ENCODE data around the gene PEMT.
A peak's percentile ranks its signal among the peaks of the same experiment; 100 is the strongest.

Gene PEMT

DNA sequence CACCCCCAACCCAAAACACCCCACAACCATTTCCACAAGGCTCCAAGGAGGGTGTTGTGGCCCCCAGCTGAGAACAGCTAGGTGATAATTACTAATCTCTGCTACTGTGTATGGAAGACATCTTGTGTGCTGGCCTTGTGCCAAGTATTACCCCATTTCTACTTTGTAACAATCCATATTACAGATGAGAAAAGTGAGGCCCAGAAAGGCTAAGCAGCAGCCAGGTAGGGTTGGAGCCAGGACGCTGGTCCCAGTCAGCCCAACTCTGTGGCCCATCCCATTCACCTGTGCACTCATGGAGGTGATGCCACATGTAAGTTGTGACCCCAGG is 12.4 kb upstream of the PEMT start:
- DNase-seq = no peak

DNA sequence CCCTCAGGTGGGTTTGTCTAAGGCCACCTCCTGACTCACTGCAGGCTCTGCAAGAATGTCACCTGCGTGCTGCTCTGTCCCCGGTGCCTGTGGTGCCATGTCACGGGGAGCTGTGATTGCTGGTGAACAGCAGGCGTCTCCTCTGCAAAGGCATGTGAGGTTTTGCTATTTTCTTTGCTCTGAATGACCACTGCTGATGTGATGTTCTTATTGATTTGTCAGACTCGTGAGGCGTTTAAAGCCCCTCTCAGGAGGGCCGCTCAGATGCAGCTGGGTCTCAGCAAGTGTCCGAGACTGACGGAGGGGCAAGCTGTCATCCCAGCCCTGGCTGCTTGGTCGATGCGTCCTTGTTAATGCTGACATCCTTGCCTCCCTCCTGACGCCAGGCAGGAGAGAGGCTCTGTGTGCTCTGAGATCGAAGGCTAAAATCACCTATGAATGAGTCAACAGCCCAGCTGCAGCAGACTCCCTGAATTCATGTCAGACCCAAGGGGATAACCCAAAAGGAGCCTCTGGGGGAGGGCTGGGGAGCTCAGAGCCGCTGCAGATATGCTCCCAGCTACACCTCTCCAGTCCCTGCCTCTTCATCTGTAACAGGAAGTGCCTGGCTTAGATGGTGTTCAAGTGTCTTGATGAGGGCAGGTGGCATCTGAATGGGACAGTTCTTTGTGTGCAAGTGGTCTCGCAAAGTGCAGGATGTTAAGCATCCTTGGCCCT is 11.8 kb upstream of the PEMT start:
- no peak for DNase-seq

DNA sequence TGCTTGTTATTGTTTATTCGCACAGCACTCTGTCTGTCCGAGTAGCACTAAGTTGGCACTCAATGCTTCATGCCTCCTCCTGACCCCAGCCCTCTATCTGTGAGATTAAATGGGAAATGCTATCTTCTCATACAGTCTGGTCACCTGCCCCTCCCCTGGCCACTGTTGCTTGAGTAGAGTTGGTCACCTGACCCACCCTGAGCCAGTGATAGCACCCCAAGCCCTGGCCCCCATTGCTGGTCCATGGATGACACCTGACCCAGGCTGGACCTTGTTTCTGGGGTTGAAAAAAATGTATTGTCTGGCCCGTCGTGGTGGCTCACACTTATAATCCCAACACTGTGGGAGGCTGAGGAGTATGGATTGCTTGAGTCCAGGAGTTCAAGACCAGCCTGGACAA is 8.5 kb upstream of the PEMT start:
- no peak for DNase-seq

DNA sequence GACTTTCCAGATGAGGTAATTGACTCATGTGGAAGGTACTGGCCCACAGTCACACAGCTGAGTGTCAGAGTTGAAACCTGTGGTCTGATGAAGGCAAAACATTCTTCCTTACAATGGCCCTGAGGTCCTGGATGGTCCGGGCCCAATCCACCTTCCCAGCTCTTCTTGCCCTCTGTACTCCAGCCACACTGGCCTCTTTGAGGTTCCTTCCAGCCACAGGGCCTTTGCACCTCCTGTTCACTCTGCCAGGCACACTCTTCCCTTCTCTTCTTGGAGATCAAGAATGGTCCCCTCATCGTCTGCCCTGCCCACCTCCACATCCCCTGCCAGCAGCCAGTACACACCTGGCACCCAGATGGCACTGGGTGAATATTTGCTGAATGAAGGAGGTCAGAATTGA is 6.5 kb upstream of the PEMT start:
- DNase-seq = no peak

DNA sequence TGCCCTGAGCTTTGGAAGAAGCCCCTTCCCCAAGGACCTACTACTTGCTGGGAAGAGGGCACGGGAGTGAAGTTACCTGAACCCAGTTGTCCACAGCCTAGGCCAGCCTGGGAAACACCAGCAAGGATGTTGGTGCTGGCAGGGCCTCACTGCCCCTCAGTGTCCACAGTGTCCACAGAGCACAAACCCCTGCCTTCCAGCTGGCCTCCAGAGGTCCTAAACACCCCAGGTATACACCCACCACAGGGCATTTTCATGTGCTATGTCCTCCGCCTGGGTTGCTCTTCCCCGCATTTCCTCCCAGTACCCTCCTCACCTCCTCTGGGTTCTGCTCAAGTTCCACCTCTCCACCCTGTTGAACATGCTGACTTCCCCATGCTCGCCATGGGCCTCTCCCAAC is 4.2 kb upstream of the PEMT start:
- DNase-seq = no peak

DNA sequence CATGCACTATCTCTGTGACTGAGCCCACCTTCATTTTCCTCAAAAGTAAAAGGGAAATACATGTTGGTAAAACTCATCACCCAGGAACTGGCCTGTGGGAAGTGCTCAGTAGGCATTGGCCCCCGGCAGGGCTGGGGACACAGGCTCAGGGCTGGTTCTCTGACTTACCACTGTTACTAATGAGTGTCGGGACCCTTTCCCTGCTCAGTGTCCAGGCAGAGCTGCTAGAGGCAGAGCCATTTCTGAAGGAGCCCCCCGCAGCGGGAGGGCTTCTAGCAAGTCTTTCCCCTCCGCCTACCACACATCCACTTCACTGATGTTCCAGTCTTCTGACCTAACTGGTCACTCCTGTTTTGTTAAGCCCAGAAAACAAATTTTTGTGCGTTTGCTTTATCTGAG is 1.7 kb upstream of the PEMT start:
- DNase-seq = no peak

DNA sequence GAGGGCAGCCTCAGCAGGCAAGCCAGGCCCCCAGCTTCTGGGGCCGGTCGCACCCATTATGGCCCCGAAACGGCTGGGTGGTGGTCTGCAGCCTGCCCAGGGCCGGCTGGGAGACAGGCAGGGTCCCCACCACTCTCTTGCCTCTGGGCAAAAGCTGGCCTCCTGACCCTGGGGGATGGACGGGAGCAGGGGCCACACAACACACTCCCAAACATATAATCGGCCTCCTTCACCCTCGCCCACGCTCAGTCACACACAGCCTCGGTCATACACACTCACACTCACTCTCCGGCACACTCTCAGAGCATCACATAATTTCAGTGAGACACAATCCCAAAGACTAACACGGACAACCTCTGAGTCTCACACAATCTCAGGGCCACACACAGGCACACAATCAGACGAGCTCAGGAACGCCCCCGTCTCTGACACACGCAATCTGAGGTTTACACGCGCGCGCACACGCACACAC is 589 bp downstream of the PEMT start:
- no peak for DNase-seq

DNA sequence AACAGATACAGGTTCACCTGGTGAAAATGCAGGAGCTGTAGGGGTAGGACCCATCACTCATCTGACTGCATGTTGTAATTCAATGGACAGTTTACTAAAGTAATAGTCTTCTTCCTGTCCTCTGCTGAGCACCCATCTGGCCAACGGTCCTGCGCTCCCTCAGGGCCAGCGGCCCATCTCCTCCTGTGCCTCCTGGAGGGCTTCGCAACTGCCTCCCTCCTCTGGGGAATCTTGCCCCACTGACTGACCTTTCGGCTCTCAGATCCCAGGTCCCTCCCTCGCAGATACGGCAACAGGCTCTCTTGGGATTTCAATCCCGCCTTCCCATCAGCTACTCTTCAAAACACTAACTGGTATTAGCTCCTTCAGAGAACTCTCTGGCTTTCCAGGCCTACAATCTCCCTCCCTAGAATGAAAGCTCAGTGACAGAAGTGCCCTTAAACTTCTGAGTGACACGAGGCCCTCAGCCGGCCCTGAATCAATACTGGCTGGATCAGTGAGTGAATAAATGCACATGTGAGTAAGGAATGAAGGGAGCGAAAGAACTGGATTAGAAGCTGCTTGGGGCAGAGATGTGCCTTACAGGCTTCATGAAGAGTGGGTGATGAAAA is 1.3 kb downstream of the PEMT start:
- DNase-seq = no peak

DNA sequence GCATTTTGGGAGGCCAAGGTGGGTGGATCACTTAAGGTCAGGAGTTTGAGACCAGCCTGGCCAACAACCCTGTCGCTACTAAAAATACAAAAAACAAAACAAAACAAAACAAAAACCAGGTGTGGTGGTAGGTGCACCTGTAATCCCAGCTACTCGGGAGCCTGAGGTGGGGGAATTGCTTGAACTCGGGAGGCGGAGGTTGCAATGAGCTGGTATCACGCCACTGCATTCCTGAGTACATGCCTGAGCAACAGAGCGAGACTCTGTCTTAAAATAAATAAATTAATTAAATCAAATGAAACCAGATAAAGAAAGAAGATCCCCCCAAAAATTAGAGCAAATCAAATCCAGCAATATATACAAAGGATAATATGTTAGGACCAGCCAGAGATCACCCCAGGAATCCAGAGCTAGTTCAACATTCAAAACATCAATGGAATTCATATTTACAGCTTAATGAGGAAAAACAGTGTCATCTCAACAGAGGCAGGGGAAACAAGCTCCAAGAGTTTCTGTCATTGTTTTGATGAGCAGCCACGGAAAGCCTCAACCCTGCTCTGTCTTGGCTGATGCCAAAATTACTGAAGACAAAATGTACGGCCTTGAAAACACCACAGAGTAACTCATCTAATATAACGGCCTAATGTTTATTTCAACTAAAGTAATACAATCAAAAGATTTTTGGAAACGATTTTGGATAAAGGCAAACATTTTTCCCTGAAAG is 3.7 kb downstream of the PEMT start:
- DNase-seq = no peak

DNA sequence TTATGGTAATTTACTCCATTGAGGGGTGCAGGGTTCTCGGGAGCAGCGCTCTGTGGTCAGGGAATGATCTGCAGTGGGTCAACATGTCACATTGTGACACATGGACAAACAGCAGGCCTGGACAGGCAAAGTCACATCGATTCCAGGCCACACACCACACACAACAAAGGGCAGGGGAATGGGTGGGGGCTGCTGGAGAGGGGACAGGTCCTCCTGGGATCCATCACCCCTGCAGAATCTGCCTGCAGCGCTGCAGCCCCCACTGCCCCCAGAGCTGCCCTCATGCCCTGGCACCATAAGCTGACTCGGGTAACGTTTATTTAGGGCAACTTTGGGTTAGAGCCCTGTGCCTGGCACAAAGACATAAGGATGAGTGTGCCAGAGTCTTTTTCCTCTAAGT is 9.1 kb downstream of the PEMT start:
- no peak for DNase-seq

DNA sequence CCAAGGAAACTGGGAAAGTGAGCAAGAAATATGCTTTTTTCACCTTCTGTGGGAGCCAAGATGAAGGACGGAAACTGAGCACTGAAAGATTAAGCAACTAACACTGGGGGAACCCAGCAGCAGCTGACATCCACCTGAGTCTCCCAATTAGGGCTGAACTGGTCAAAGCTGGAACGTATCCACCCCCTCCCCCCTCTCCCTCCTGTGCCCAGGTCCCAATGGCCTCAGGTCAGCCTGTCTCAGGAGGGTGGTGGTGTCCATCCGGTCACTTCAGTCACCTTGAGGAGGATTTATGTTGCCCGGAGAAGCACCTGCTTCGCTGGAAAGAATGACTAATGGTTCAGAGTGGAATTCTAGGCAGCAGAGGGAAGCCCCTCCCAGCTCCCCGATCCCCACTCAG is 10.0 kb downstream of the PEMT start:
- no peak for DNase-seq

DNA sequence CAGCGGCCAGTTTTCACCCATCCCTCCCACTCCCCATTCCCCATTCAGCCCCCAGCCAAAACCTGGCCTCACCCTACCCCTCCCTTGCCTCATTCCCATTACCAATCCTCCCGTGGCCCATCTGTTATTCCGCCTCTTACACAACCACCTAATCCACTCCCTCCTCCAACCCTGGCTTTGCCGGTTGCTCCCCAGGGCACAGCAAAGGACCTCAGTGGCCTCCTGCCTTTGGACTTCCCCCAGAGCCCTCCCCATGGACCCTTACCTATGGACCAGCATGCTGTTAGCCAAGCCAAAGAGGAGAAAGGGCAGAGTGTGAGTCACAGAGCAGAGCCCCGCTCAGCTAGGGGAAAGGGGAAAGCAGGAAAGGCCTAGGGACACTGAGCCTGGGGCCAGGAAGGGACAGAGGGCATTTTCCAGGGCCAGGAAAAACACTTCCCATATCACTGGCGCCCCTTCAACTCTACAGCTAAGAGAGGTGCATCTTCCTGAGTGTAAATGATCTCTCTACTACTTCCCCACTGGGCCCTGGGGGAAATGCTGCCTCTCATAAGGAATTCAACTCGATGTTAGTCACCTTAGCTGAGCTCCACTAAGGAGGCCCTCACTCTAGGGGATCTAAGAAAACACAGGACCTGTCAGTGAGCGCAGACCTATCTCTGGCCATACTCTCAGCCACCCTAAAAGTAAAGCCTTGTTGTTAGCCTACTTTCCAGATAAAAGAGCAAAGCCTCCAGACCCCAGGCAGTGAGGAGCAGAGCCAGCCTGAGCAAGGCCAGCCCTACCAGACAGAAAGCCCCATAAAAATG is 10.6 kb downstream of the PEMT start:
- peak; percentile 51 for DNase-seq

DNA sequence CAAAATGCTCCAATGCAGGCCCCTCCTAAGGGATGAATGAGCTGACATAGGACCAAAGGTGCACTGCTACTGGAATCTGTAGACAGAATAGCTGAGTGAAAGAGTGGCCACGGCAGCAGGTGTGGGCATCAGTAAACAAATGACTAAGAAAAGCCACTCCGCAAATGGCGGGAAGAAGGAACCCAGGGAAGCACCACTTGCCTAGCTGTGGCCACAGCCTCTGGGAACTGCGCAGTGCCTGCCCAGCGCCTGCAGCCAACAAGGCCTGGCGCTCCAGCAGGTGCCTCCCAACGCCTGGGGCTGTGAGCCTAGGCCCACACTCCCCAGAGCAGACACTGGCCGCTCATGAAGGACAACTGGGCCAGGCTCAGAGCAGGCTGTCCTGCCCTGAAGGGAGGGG is 11.8 kb downstream of the PEMT start:
- DNase-seq = no peak

DNA sequence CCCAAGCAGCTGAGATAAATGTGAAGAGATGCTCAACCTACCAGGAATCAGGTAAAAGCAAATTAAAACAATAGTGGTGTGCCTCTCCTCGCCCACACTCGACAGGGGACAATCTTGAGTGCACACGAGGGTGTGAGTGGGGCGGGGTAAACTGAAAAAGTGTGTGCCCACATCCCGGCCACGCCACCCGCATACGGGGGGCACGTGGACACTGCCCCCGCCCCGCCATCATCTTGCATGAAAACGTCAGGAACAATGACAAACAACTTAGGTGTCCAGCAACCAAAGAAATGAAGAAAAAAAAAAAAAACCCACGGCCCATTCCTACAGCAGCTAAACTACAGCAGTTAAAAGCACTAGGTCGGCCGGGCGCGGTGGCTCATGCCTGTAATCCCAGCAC is 14.1 kb downstream of the PEMT start:
- no peak for DNase-seq

DNA sequence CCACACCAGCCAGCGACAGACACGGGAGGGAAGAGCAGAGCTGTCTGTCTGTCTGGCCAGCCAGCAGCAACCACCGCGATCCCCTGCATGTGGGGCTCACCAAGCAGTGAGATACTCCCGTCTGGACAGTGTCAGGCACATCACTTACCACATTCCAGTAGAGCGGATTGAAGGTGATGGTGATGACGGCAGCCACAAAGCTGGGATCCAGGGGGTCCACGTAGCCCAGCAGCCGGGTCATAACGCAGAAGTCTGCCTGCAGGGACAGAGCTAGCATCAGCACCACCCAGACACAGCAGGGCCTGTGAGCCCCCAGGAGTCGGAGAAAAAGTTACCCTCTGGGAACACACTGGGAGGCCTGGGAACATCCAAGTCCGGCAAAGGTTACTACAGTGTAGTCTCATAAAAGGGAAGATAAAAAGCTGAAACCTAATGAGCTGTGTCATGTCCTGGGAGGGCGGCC is 14.7 kb downstream of the PEMT start:
- no peak for DNase-seq

DNA sequence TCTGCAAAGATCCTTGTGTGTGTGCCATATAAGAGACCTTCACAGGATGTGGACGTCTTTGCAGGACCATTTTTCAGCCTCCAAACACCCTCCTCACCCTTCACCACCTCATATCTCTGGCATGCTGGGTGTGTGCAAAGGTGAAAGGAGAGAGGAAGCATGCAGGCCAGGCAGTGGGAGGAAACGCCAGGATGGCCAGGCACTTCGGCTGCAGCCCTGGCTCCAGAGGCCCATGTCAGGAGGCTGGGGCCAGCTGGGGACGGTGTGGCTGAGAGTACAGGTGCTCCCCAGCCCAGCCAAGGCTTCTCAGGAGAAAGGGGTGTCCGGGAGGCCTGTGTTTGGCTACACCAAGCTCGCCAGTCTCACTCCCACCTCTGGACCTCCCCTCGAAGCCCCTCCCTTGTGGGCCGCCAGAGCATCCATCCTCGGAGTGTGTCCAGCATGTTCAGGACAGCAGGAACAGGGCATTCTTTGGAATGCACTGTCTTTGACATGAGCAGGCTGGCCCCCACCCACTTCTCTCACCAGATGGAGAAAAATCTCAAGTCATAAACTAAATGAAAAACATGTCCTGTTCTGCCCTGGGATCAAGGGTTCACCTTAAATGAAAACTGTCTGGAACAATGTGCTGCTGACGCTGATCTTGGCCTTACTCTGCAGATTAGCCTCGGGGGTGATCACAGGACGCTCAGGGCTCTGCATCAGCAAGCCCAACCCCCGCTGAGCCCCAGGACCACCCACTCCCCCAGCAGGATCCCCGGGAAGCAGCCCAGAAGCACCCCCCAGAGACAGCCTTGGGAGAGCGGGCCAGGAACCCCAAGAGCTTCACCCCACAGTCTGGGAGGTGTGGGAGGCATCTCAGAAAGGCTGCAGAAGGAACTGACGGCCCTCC is 15.9 kb downstream of the PEMT start:
- DNase-seq = no peak

DNA sequence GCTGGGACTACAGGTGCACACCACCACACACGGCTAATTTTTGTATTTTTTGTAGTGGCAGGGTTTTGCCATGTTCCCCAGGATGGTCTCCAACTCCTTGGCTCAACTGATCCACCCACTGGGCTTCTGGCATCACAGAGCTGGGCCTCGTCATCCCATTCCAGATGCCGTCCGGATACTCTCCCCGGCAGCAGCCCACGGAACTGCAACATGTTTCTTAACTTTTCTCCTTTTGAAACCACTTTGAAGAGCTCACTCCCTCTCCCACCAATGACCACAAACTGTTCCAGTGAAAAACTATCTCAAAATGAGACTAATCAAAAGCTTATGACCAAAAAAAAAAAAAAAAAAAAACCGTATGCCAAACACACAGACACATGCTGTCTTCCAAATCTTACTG is 17.6 kb downstream of the PEMT start:
- DNase-seq = no peak

DNA sequence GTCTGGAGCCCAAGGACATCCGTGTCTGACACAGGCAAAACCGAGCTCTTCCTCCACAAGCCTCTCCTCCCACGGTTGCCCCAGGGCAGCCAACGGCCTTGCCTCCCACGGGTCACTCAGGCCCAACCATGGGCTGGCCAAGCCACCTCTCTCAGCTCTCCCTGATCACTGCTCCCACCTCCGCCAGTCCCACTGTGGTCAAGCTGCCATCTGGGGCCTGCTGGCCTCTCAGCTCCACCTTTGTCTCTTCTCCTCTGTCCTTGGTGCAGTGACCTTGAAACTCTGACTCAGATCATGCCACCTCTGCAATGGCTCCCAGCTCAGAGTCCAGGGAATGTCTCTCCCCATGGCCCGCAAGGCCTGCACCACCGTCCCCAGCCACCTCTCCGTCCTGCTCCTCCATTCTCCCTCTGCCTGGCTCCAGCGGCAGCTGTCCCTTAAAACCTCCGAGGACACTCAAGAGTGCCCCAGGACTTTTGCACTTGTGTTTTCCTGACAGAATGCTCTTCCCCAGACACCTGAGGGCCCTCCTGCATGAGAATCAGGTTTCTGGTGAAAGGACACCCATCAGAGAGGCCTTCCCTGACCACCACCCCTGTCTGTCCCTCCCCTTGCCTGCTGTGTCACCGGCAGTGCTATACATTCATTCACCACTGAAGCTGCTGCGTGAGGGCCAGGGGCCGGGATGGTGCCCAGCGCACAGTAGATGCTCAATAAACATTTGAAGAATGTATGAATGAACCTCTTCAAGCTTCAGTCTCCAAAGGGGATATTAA is 19.3 kb downstream of the PEMT start:
- DNase-seq = no peak

DNA sequence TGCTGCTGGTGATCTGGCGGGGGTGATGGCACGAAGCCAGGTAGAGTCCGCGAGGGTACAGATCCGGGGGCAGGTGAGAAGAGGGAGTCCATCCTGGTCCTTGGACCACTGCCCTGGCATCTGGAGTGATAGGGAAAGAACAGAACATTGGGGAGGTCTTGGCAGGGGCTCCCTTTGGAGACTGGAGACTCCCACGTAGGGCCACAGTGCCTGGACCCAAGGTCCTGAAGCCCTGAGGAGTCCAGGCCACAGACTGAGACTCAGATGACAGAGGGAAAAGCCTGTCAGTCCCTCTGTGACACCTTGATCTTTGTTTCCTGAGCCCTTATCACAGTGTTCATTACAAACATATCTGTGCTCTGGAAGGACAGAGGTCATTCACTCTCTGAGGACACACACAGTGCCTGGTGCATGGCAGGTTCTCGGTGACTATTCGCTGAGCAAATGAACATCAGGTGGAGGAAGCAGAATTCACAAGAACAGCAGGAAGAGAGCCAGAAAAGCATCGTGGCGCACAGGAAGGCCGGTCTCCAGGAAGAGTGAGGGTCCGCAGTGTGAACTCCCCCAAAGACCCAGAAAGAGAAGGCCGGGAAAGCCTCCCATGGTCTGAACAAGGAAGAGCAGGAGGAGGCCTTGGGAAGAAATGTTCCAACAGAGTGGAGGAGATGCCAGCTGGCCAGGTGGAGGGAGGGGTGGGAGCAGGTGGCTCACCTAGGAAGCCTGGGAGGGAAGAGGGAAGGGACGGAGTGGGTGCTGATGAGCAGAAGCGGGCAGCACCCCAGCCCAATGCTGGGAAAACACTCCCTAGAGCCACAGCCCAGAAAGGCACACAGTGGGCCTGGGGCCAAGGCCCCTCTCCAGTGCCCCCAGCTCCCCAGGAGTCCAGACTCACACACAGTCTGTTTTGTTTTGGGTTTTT is 20.5 kb downstream of the PEMT start:
- DNase-seq = no peak

DNA sequence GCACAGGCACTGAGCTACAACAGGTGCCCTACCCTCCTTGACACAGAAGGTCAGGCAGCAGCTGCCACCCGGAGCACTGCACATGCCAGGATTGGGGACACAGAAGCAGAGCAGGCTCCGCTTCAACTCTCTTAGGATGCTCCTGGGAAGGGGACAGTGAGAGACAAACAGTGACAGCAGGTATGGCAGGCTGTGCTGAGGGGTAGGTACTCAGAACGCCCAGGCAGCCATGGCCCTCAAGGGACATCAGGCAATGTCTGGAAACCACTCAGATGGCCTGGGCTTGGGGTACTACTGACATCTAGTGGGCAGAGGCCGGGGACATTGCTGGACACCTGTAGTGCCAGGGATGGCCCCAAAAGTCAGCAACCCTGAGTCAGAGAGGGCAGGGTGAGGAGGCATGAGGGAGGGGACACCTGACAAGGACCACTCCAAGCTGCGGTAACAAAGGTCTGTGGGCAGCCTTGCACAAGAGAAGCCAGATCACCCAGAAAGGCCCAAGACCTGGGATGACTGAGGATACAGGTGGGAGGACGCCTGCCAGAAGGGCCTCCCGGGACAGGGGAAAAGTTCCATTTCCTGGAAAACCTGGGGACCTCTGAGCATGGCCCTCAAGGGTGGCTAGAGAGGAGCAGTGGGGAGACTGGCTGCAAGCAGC is 21.2 kb downstream of the PEMT start:
- DNase-seq = no peak
